Ishikawa (cell line): ENCODE results near the gene ATG101.

ENCODE experiments used
- CEBPB ChIP-seq: IDR thresholded peaks from 2 replicates; pipeline ENCODE4 v1.6.1; 2012
- CREB1 ChIP-seq: IDR thresholded peaks from 2 replicates; pipeline ENCODE4 v1.6.1; 2012; ENCODE audit warnings: low read depth
- EP300 ChIP-seq: IDR thresholded peaks from 2 replicates; pipeline ENCODE4 v1.6.1; 2012; ENCODE audit warnings: borderline replicate concordance
- RAD21 ChIP-seq: IDR thresholded peaks from 2 replicates; pipeline ENCODE4 v1.6.1; 2012; ENCODE audit warnings: low read depth
- TAF1 ChIP-seq: IDR thresholded peaks from 2 replicates; pipeline ENCODE4 v1.6.1; 2012; ENCODE audit warnings: low read depth, mild to moderate bottlenecking
- TEAD4 ChIP-seq: IDR thresholded peaks from 2 replicates; pipeline ENCODE4 v1.6.1; 2012
- ZBTB7A ChIP-seq: IDR thresholded peaks from 2 replicates; pipeline ENCODE4 v1.6.1; 2012; ENCODE audit warnings: low read depth
- TF ChIP-seq, protein P1 (sequence below): IDR thresholded peaks from 2 replicates; pipeline ENCODE4 v1.6.1; 2012; ENCODE audit warnings: low read depth, mild to moderate bottlenecking
- TF ChIP-seq, protein P2 (sequence below): IDR thresholded peaks from 2 replicates; pipeline ENCODE4 v1.6.1; 2012

DNA sequence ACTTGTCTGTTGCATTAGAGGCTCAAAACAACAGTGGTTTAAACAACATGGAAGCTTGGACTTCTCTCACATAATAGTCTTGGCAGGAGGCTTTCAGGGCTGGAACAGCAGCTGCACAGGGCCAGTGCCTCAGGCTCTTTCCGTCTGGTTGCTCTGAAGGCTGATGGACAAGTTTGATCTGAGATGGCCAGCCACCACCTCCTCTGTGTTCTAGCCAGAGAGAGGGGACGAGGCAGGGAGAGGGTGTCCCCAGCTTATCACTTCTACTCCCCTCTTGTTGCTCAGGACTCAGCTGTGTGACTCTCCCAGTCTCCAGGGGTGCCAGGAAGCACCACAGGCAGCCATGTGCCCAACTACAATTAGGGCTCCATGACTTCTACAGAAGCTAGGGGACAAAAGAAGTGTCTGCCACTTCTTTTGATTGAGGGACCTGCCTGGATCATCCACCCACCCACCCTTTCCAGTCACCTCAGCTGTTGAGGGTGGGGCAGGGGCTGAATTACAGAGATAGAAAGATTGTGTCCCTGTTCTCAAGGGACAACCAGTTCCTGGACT, 56.3 kb downstream of the ATG101 start:
- TF ChIP-seq, protein P1, sequence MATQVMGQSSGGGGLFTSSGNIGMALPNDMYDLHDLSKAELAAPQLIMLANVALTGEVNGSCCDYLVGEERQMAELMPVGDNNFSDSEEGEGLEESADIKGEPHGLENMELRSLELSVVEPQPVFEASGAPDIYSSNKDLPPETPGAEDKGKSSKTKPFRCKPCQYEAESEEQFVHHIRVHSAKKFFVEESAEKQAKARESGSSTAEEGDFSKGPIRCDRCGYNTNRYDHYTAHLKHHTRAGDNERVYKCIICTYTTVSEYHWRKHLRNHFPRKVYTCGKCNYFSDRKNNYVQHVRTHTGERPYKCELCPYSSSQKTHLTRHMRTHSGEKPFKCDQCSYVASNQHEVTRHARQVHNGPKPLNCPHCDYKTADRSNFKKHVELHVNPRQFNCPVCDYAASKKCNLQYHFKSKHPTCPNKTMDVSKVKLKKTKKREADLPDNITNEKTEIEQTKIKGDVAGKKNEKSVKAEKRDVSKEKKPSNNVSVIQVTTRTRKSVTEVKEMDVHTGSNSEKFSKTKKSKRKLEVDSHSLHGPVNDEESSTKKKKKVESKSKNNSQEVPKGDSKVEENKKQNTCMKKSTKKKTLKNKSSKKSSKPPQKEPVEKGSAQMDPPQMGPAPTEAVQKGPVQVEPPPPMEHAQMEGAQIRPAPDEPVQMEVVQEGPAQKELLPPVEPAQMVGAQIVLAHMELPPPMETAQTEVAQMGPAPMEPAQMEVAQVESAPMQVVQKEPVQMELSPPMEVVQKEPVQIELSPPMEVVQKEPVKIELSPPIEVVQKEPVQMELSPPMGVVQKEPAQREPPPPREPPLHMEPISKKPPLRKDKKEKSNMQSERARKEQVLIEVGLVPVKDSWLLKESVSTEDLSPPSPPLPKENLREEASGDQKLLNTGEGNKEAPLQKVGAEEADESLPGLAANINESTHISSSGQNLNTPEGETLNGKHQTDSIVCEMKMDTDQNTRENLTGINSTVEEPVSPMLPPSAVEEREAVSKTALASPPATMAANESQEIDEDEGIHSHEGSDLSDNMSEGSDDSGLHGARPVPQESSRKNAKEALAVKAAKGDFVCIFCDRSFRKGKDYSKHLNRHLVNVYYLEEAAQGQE: no peak
- no peak for TF ChIP-seq RAD21
- TF ChIP-seq TAF1: no peak
- TF ChIP-seq, protein P2, sequence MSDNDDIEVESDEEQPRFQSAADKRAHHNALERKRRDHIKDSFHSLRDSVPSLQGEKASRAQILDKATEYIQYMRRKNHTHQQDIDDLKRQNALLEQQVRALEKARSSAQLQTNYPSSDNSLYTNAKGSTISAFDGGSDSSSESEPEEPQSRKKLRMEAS: no peak
- TF ChIP-seq EP300: no peak
- no peak for TF ChIP-seq CREB1
- no peak for TF ChIP-seq CEBPB
- no peak for TF ChIP-seq ZBTB7A
- no peak for TF ChIP-seq TEAD4
